ENCODE data around the gene ERC2. TPM values are rescaled to one million over a fixed set of nuclear protein-coding genes. Genes with fewer than 3 reads are reported as not detected.
A peak's percentile ranks its signal among the peaks of the same experiment; 100 is the strongest.
"Not testable (repeated sequence)": the region's sequence is repeated elsewhere in the genome, so short reads cannot be mapped to it uniquely, and the experiment has no call there.

The ERC2 gene
- total and polyA plus RNA-seq, 5 donors from 2014 or later: not detected

DNA sequence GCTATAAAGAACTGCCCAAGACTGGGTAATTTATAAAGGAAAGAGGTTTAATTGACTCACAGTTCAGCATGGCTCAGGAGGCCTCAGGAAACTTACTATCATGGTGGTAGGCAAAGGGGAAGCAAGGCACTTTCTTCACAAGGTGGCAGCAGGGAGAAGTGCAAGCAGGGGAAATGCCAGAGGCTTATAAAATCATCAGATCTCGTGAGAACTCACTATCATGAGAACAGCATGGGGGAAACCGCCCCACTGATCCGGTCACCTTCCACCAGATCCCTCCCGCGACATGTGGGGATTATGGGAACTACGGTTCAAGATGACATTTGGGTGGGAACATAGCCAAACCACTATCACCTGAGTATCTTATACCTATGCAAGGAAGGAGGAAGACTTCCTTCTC, 963.2 kb downstream of the ERC2 start:
- not testable (repeated sequence) for H3K36me3 Mint-ChIP-seq

DNA sequence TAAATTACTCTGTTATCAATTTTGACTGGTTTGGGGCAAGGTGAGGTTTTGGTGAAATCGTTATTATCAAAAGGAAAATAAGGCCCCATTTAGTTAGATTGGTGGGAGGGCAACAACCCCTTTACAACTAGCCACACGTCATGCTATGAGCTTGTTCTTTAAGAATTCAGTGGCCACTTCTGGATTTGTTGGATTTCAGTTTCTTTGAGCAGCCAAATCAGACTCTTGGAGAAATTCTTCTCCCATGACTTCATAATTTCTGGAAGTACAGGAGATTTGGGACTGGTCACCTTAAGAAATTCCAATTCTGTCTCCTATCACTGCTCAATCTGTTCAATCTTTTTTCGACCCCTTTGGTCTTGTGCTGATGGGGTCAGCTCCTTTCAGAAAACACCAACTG, 966.4 kb downstream of the ERC2 start:
- H3K36me3 ChIP-seq (ENCODE audit: control insufficient read depth, insufficient read depth, low read length): no peaks in the 10 kb centered on the region
- no peaks in the 10 kb centered on the region for H3K27me3 Mint-ChIP-seq
- no peak overlapping the region for H3K4me3 Mint-ChIP-seq
- H3K4me3 ChIP-seq (ENCODE audit: low read depth, low read length): no peak overlapping the region
- H3K27ac Mint-ChIP-seq: no peak overlapping the region
- H3K9me3 ChIP-seq (ENCODE audit: control insufficient read depth in 2 of 2, low read length in 2 of 2): no peaks in the 10 kb centered on the region
- no peak for DNase-seq
- H3K4me1 Mint-ChIP-seq: no peaks in the 10 kb centered on the region
- no peak for ATAC-seq (ENCODE audit: low read depth in 2 of 2)
- H3K9me3 Mint-ChIP-seq: peaks cover 0 to 2% (median 0%) of the 10 kb centered on the region in 7 donors
- H3K27me3 ChIP-seq (ENCODE audit: control insufficient read depth, insufficient read depth, low read length): no peaks in the 10 kb centered on the region
- H3K36me3 Mint-ChIP-seq: no peaks in the 10 kb centered on the region
- no peaks in the 10 kb centered on the region for H3K4me1 ChIP-seq (ENCODE audit: control insufficient read depth, insufficient read depth, low read length, poor library complexity, severe bottlenecking)
- H3K27ac ChIP-seq (ENCODE audit: insufficient read depth, low read length, poor library complexity, severe bottlenecking): no peak overlapping the region

More for the DNA sequence above, 963.2 kb downstream of the ERC2 start:
- H3K4me3 ChIP-seq (ENCODE audit: low read depth, low read length); H3K4me3 Mint-ChIP-seq; ATAC-seq (ENCODE audit: low read depth in 2 of 2); DNase-seq; H3K9me3 ChIP-seq (ENCODE audit: control insufficient read depth in 2 of 2, low read length in 2 of 2); H3K27ac Mint-ChIP-seq; H3K27me3 ChIP-seq (ENCODE audit: control insufficient read depth, insufficient read depth, low read length); H3K27me3 Mint-ChIP-seq; H3K4me1 Mint-ChIP-seq; H3K4me1 ChIP-seq (ENCODE audit: control insufficient read depth, insufficient read depth, low read length, poor library complexity, severe bottlenecking); H3K27ac ChIP-seq (ENCODE audit: insufficient read depth, low read length, poor library complexity, severe bottlenecking); H3K9me3 Mint-ChIP-seq; H3K36me3 ChIP-seq (ENCODE audit: control insufficient read depth, insufficient read depth, low read length): not testable (repeated sequence)

DNA sequence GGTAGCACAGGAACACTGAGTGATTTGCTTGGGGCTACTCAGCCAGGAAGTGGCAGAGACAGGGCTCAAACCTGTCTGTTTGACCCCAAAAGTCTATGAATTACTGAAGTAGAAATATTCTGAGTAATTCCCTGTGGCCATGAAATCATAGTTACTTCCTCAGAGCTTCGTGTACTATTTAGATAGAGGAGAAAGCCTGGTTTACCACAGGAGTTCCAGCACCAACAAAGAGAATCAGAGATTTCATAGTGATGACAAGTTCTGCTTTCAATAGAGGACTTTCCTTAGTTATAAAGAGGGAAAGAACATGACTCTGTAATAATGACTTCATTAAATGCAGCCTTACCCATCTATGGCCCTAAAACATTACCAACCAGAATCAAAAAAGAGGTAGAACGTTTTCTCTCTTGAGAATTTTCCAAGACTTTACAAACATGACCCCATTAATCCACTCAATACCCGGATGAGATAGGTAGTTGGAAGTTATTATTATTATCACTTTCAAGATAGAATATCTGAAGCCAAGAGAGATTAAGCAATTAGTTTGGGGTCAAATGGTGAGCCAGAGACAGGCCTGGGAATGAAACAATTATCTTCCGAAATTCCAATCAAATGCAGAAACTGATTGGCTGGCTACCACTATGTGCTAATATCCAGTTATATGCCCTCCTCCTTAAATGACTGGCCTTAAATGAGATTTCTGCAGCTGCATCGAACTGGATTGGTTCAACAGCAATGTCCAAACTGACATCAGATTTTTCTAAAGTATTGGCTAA, 967.5 kb downstream of the ERC2 start:
- Histone ChIP-seq H3K4me1 (ENCODE audit: control insufficient read depth, insufficient read depth, low read length, poor library complexity, severe bottlenecking) (no peaks in the 10 kb centered on the region), H3K9me3 (ENCODE audit: control insufficient read depth in 2 of 2, low read length in 2 of 2) (no peaks in the 10 kb centered on the region), H3K36me3 (ENCODE audit: control insufficient read depth, insufficient read depth, low read length) (no peaks in the 10 kb centered on the region), H3K27me3 (ENCODE audit: control insufficient read depth, insufficient read depth, low read length) (no peaks in the 10 kb centered on the region), H3K4me3 (ENCODE audit: low read depth, low read length) (no peak overlapping the region), H3K27ac (ENCODE audit: insufficient read depth, low read length, poor library complexity, severe bottlenecking) (no peak overlapping the region)
- no peak overlapping the region for H3K27ac Mint-ChIP-seq
- ATAC-seq (ENCODE audit: low read depth in 2 of 2) (no peak), DNase-seq (no peak)
- no peaks in the 10 kb centered on the region for H3K27me3 Mint-ChIP-seq
- H3K36me3 Mint-ChIP-seq: no peaks in the 10 kb centered on the region
- no peaks in the 10 kb centered on the region for H3K4me1 Mint-ChIP-seq
- peaks cover 0 to 2% (median 0%) of the 10 kb centered on the region in 7 donors for H3K9me3 Mint-ChIP-seq
- no peak overlapping the region for H3K4me3 Mint-ChIP-seq

DNA sequence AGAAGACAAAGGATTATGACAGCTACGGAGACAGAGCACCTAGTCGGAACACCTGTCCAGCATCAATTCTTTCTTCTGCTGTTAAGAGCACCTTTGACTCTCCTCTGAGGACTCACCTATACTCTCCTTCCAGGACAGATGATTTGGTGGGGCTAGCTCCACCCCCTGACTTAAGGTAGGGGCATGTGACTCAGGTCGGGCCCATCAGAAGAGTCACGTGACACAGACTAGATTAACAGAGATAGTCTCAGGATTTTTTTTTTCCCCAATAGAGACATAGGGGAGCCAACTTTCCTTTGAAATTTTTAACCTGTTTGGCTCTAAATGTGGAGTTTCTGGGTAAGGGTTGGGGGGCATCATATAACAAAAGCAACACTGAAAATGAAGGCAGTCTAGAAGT, 969.7 kb downstream of the ERC2 start:
- no peak overlapping the region for H3K4me3 Mint-ChIP-seq

DNA sequence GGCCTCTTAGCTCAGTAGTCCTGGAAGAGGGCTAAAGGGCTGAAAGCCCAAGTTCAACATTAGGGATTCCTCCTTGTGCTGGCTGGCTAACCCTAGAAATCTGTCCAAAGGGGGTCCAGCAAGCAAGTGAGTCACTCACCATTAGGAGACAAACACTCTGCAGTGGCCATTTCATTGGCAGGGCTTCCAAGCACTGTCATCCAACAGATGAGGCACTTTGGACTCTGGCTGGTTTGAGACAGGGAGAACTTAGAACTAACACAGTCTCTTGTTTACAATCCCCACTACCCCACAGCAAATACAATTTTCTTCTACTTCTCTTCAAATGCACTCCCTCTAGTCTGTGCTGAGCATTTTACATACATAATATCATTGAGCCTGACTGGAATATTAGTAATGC, 971.0 kb downstream of the ERC2 start:
- no peak for DNase-seq
- Mint-ChIP-seq H3K27ac (no peak overlapping the region), H3K4me3 (no peak overlapping the region), H3K4me1 (no peaks in the 10 kb centered on the region), H3K36me3 (no peaks in the 10 kb centered on the region), H3K27me3 (no peaks in the 10 kb centered on the region), H3K9me3 (peaks cover 0 to 4% (median 1%) of the 10 kb centered on the region in 7 donors)
- no peaks in the 10 kb centered on the region for H3K36me3 ChIP-seq (ENCODE audit: control insufficient read depth, insufficient read depth, low read length)
- H3K27me3 ChIP-seq (ENCODE audit: control insufficient read depth, insufficient read depth, low read length): no peaks in the 10 kb centered on the region
- ATAC-seq (ENCODE audit: low read depth in 2 of 2): no peak
- no peak overlapping the region for H3K27ac ChIP-seq (ENCODE audit: insufficient read depth, low read length, poor library complexity, severe bottlenecking)
- no peaks in the 10 kb centered on the region for H3K4me1 ChIP-seq (ENCODE audit: control insufficient read depth, insufficient read depth, low read length, poor library complexity, severe bottlenecking)
- no peak overlapping the region for H3K4me3 ChIP-seq (ENCODE audit: low read depth, low read length)
- no peaks in the 10 kb centered on the region for H3K9me3 ChIP-seq (ENCODE audit: control insufficient read depth in 2 of 2, low read length in 2 of 2)

More for the DNA sequence above, 969.7 kb downstream of the ERC2 start:
- Histone ChIP-seq H3K9me3 (ENCODE audit: control insufficient read depth in 2 of 2, low read length in 2 of 2) (no peaks in the 10 kb centered on the region), H3K4me3 (ENCODE audit: low read depth, low read length) (no peak overlapping the region), H3K27me3 (ENCODE audit: control insufficient read depth, insufficient read depth, low read length) (no peaks in the 10 kb centered on the region), H3K36me3 (ENCODE audit: control insufficient read depth, insufficient read depth, low read length) (no peaks in the 10 kb centered on the region), H3K4me1 (ENCODE audit: control insufficient read depth, insufficient read depth, low read length, poor library complexity, severe bottlenecking) (no peaks in the 10 kb centered on the region), H3K27ac (ENCODE audit: insufficient read depth, low read length, poor library complexity, severe bottlenecking) (no peak overlapping the region)
- DNase-seq (no peak), ATAC-seq (ENCODE audit: low read depth in 2 of 2) (no peak)
- Mint-ChIP-seq H3K27me3 (no peaks in the 10 kb centered on the region), H3K9me3 (peaks cover 0 to 4% (median 0%) of the 10 kb centered on the region in 7 donors), H3K4me1 (no peaks in the 10 kb centered on the region), H3K27ac (no peak overlapping the region), H3K36me3 (no peaks in the 10 kb centered on the region)

DNA sequence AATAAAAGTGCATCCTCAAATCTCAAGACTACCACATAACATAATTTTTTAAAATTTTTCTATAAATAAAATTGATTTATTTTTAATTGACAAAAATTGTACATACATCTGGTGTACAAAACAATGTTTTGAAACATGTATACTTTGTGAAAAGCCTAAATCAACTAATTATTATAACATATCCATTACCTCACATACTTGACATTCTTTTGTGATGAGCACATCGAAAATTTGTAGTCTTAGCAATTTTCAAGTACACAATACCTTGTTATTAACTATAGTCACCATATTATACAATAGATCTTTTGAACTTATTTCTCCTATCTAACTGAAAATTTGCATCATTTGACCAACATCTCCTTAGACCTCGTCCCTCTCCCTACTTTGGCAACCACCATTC, 973.3 kb downstream of the ERC2 start:
- ATAC-seq (ENCODE audit: low read depth in 2 of 2) (no peak), DNase-seq (no peak)
- Mint-ChIP-seq H3K27me3 (peaks cover 6% of the 10 kb centered on the region), H3K27ac (no peak overlapping the region), H3K9me3 (peaks cover 0 to 5% (median 2%) of the 10 kb centered on the region in 7 donors), H3K4me1 (no peaks in the 10 kb centered on the region), H3K36me3 (no peaks in the 10 kb centered on the region), H3K4me3 (no peak overlapping the region)
- H3K9me3 ChIP-seq (ENCODE audit: control insufficient read depth in 2 of 2, low read length in 2 of 2): no peaks in the 10 kb centered on the region
- no peaks in the 10 kb centered on the region for H3K4me1 ChIP-seq (ENCODE audit: control insufficient read depth, insufficient read depth, low read length, poor library complexity, severe bottlenecking)
- no peak overlapping the region for H3K27ac ChIP-seq (ENCODE audit: insufficient read depth, low read length, poor library complexity, severe bottlenecking)
- H3K36me3 ChIP-seq (ENCODE audit: control insufficient read depth, insufficient read depth, low read length): no peaks in the 10 kb centered on the region
- H3K27me3 ChIP-seq (ENCODE audit: control insufficient read depth, insufficient read depth, low read length): peaks cover 4% of the 10 kb centered on the region
- no peak overlapping the region for H3K4me3 ChIP-seq (ENCODE audit: low read depth, low read length)

DNA sequence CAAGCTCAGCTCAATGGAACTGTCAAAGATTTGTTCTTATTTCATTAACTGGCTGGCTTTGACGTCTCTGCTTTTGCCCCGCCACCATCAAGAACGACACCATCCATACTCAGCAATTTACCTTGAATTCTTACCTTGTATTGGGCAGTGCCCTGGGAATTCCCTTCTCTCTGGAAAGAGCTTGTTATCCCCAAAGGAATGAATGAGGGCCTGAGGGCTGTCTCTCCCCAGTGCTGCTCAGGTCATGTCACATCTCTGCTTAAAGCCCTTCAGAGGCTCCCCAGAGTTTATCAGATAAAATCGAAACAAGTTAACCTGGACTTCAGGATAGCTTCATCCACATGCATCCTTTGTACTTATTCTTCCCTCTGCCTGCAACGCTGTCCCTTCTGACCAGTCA, 975.3 kb downstream of the ERC2 start:
- Mint-ChIP-seq H3K4me3 (no peak overlapping the region), H3K27ac (no peak overlapping the region), H3K4me1 (peaks cover 0 to 5% (median 0%) of the 10 kb centered on the region in 4 donors), H3K27me3 (peaks cover 23% of the 10 kb centered on the region), H3K9me3 (peaks cover 0 to 5% (median 2%) of the 10 kb centered on the region in 7 donors), H3K36me3 (no peaks in the 10 kb centered on the region)
- H3K27ac ChIP-seq (ENCODE audit: insufficient read depth, low read length, poor library complexity, severe bottlenecking): no peak overlapping the region
- ATAC-seq (ENCODE audit: low read depth in 2 of 2): no peak
- H3K36me3 ChIP-seq (ENCODE audit: control insufficient read depth, insufficient read depth, low read length): no peaks in the 10 kb centered on the region
- H3K9me3 ChIP-seq (ENCODE audit: control insufficient read depth in 2 of 2, low read length in 2 of 2): no peaks in the 10 kb centered on the region
- no peak for DNase-seq
- peaks cover under 1% of the 10 kb centered on the region for H3K4me1 ChIP-seq (ENCODE audit: control insufficient read depth, insufficient read depth, low read length, poor library complexity, severe bottlenecking)
- peaks cover 8% of the 10 kb centered on the region for H3K27me3 ChIP-seq (ENCODE audit: control insufficient read depth, insufficient read depth, low read length)
- no peak overlapping the region for H3K4me3 ChIP-seq (ENCODE audit: low read depth, low read length)

DNA sequence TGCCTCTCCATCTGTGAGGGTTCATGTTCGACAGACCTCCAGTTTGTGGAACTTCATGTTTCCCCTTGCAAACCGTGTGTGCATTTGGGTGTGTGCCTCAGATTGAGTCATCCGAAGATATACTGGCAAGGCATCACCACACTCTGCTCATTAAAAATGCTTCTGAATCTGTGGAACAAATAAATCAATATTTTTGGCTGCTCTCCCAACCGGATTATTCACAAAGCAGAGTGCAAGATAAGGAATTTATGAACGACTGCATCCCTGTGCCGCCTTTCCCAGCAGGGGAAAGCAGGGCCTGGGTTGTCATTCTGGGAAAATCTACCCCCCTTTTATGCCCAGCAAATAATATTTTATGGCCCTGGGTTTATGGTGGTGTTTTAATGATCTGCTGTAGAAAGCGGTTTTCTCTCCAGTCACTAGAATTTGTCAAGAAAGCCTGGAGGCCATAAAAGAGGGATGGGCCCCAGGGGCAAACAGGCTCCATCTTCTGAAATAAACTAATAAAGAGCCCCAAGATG, 976.9 kb downstream of the ERC2 start:
- Mint-ChIP-seq H3K9me3 (peaks cover 0 to 5% (median 2%) of the 10 kb centered on the region in 7 donors), H3K27me3 (peaks cover 33% of the 10 kb centered on the region), H3K4me3 (peak overlapping the region in 1 of 4 donors; percentile 43), H3K36me3 (no peaks in the 10 kb centered on the region), H3K4me1 (peaks cover 0 to 9% (median 2%) of the 10 kb centered on the region in 4 donors), H3K27ac (no peak overlapping the region)
- Histone ChIP-seq H3K36me3 (ENCODE audit: control insufficient read depth, insufficient read depth, low read length) (no peaks in the 10 kb centered on the region), H3K4me3 (ENCODE audit: low read depth, low read length) (no peak overlapping the region), H3K9me3 (ENCODE audit: control insufficient read depth in 2 of 2, low read length in 2 of 2) (no peaks in the 10 kb centered on the region), H3K4me1 (ENCODE audit: control insufficient read depth, insufficient read depth, low read length, poor library complexity, severe bottlenecking) (peaks cover 3% of the 10 kb centered on the region), H3K27ac (ENCODE audit: insufficient read depth, low read length, poor library complexity, severe bottlenecking) (no peak overlapping the region), H3K27me3 (ENCODE audit: control insufficient read depth, insufficient read depth, low read length) (peaks cover 8% of the 10 kb centered on the region)
- no peak for ATAC-seq (ENCODE audit: low read depth in 2 of 2)
- DNase-seq: no peak

Measured in CD4-positive, CD25-positive, alpha-beta regulatory T cell (primary cell).